ENCODE data around the gene ROBO1. TPM values are rescaled to one million over a fixed set of nuclear protein-coding genes. Genes with fewer than 3 reads are reported as not detected.

Gene ROBO1
- total and polyA plus RNA-seq, 2 of the 8 experiments (the other 6 are each of a cell fraction or from before 2014, with no cell fraction given): 51.4 to 91.0 TPM

GRCh38 chr3:79516795-79517194 is 251.0 kb downstream of the ROBO1 start:
- Histone ChIP-seq H3K56ac (replicated peaks; ENCODE audit: insufficient read length, low read depth, low read length) (no peak overlapping the region), H3K27ac (ENCODE audit: low read depth, low read length) (no peak overlapping the region), H4K8ac (ENCODE audit: extremely low read depth, insufficient read depth, low read length) (no peak overlapping the region), H3K27me3 (replicated peaks in 1 of 4; ENCODE audit: control insufficient read depth in 3 of 4, extremely low read depth in 1 of 4, insufficient read depth in 3 of 4, low read length in 3 of 4) (no peaks in the 10 kb centered on the region), H3K9me3 (ENCODE audit: insufficient read depth in 2 of 2, low read depth in 1 of 2, low read length in 1 of 2) (no peaks in the 10 kb centered on the region), H4K5ac (ENCODE audit: insufficient read length, low read depth, low read length) (no peak overlapping the region), H3K9ac (replicated peaks in 1 of 4; ENCODE audit: extremely low read depth in 1 of 4, low read depth in 3 of 4, low read length in 3 of 4) (no peak overlapping the region), H2AK5ac (ENCODE audit: low read depth, low read length) (no peak overlapping the region), H3K14ac (ENCODE audit: insufficient read length) (no peak overlapping the region), H2BK15ac (ENCODE audit: low read length) (no peak overlapping the region), H3K79me1 (ENCODE audit: low read depth, low read length) (no peaks in the 10 kb centered on the region), H3K4ac (replicated peaks; ENCODE audit: insufficient read length, low read depth, low read length) (no peak overlapping the region), H2BK120ac (replicated peaks; ENCODE audit: low read depth, low read length) (no peak overlapping the region), H4K91ac (replicated peaks; ENCODE audit: insufficient read length, low read length) (no peak overlapping the region), H3K79me2 (ENCODE audit: control insufficient read depth in 1 of 2, insufficient read depth in 2 of 2, low read length in 2 of 2) (no peaks in the 10 kb centered on the region), H3K23me2 (ENCODE audit: low read depth, low read length) (no peaks in the 10 kb centered on the region), H2BK5ac (ENCODE audit: low read depth, low read length) (no peak overlapping the region), H2BK20ac (ENCODE audit: low read length) (no peak overlapping the region), H3K4me1 (replicated peaks in 1 of 4; ENCODE audit: control insufficient read depth in 3 of 4, insufficient read depth in 4 of 4, low read length in 3 of 4) (peaks cover 0 to 3% (median 0%) of the 10 kb centered on the region in 4 experiments; a peak in 1 of 7 replicates), H4K20me1 (replicated peaks in 1 of 2; ENCODE audit: control insufficient read depth in 1 of 2, insufficient read depth in 2 of 2, low read length in 2 of 2) (no peaks in the 10 kb centered on the region), H3K23ac (ENCODE audit: insufficient read length) (no peak overlapping the region), H3K4me3 (ENCODE audit: extremely low read depth in 1 of 4, insufficient read depth in 2 of 4, low read depth in 3 of 4, low read length in 4 of 4) (no peak overlapping the region), H2BK12ac (ENCODE audit: low read depth, low read length) (no peak overlapping the region), H3K18ac (ENCODE audit: extremely low read depth, low read length) (no peak overlapping the region), H3K36me3 (ENCODE audit: control insufficient read depth in 2 of 4, insufficient read depth in 4 of 4, low read length in 3 of 4) (no peaks in the 10 kb centered on the region), H2AFZ (ENCODE audit: low read length) (no peak overlapping the region), H3K4me2 (ENCODE audit: insufficient read depth in 1 of 2, low read depth in 2 of 2, low read length in 2 of 2) (no peak overlapping the region)
- DNase-seq (ENCODE audit: low read depth in 1 of 2, low spot score in 2 of 2) (no peak), FAIRE-seq (no peak)
- ChIA-PET CTCF (ENCODE audit: partially characterized antibody) (no interaction called here), POLR2A (ENCODE audit: partially characterized antibody) (no interaction called here)
- WGBS, 2 experiments (ENCODE audit: extremely low coverage in 1 of 2, insufficient coverage in 1 of 2, insufficient read length in 1 of 2, insufficient replicate concordance in 2 of 2, low coverage in 1 of 2, low lambda C conversion rate in 2 of 2, missing lambda C conversion rate in 1 of 2): 93% methylated on average over 4 of the region's 4 CpGs; no CpG with 5 or more reads in 1 of the 2 experiments
- TF ChIP-seq JUN (IDR thresholded peaks at IDR 0.05; ENCODE audit: low read depth, low read length) (no peak), FOSL1 (IDR thresholded peaks at IDR 0.05; ENCODE audit: insufficient read depth, low read depth, low read length) (no peak), JUND (IDR thresholded peaks at IDR 0.05; ENCODE audit: low read length) (no peak), CHD2 (IDR thresholded peaks at IDR 0.05; ENCODE audit: low read length) (no peak), ASH2L (IDR thresholded peaks at IDR 0.05; ENCODE audit: low read length) (no peak)
